Testis (tissue), 2 donors: ENCODE measurements around the gene KLHDC8A.

Experiments
- CTCF ChIP-seq, 3 experiments: fragments of 450-650 bp in 2 of 3; fragments of 200-600 bp in 1 of 3; sonication (generic) in 1 of 3; IDR thresholded peaks; one replicate each; pipeline ENCODE4 v1.5.1; 2016 to 2019; ENCODE audit warnings: antibody characterized with exemption in 3 of 3, mild to moderate bottlenecking in 2 of 3, moderate library complexity in 1 of 3
- POLR2A ChIP-seq: fragments of 450-650 bp; IDR thresholded peaks from one replicate; pipeline ENCODE4 v1.6.1; 2017; ENCODE audit warnings: antibody characterized with exemption, mild to moderate bottlenecking, moderate library complexity

- TF ChIP-seq POLR2A (no peak), CTCF (IDR thresholded peaks at IDR 0.05) (no peak)
These were observed 29.8 kb downstream of the KLHDC8A start for GRCh38 chr1:205326812-205327466.
